HG02571 (cell line): ENCODE measurements around the gene TRIM2.

Source experiments
- ATAC-seq: cut with Tn5 transposase; IDR thresholded peaks from one replicate; pipeline ENCODE4 v1.9.1; 2021; ENCODE audit warnings: mild to moderate bottlenecking, moderate library complexity; ENCODE audit not compliant: unreplicated experiment

The TRIM2 gene

DNA sequence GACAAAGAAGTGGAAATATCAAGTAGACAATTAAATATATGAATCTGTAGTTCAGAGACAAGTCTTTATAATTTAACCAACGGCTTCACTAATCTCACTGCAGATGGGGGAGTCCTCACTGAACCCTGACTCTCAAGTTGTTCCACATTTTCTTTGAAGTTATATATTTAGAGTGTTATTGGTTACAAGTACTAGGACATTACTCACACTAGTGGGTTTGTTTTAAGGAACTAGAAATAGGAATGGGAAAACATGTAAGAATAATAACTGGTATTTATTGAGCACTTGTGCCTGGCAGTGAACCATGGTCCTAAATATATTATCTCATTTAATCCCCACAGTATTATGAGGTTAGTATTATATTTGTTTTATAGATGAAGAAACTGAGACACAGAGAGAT is 162.2 kb downstream of the TRIM2 start:
- ATAC-seq: no peak

DNA sequence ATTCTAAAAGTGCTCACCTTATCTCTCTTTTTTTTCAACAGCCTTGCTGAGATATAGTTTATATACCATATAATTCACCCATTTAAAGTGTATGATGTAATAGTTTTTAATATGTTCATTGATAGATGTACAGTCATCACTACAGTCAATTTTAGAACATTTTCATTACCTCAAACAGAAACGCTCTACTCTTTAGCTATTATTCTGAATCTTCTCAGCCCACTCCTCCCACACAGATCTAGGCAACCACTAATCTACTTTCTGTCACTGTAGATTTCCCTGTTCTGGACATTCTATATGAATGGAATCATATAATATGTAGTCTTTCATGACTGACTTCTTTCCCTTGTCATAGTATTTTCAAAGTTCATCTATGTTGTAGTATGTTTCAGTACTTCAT is 162.8 kb downstream of the TRIM2 start:
- no peak for ATAC-seq

DNA sequence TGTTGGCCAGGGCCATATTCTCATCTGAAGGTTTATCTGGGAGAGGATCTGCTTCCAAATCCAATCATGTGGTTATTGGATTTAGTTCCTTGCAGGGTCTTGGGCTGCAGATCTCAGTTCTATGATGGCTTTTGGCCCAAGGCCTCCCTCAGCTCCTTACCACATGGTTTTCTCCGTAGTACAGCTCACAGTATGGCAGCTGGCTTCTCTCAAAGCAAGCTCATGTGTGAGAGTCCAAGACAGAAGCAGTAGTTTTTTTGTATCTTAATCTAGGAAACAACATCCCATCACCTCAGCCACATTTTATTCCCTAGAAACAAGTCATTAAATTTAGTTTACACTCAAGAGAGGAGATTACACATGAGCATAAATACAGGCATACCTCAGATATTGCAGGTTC is 164.8 kb downstream of the TRIM2 start:
- no peak for ATAC-seq

DNA sequence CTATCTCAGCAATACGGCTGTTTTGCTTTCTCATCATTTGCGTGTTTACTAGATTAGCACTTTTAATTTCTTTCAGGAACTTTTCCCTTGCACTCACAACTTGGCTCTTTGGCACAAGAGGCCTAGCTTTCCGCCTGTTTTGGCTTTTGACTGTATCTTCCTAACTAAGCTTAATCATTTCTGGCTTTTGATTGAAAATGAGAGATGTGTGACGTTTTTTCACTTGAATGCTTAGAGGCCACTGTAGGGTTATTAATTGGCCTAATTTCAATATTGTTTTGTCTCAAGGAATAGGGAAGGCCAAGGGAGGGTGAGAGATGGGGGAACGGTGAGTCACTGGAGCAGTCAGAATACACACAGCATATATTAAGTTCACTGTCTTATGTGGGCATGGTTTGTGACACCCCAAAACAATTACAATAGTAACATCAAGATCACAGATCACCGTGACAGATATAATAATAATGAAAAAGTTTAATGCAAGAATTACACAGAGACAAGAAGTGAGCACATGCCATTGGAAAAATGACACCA is 167.5 kb downstream of the TRIM2 start:
- no peak for ATAC-seq

DNA sequence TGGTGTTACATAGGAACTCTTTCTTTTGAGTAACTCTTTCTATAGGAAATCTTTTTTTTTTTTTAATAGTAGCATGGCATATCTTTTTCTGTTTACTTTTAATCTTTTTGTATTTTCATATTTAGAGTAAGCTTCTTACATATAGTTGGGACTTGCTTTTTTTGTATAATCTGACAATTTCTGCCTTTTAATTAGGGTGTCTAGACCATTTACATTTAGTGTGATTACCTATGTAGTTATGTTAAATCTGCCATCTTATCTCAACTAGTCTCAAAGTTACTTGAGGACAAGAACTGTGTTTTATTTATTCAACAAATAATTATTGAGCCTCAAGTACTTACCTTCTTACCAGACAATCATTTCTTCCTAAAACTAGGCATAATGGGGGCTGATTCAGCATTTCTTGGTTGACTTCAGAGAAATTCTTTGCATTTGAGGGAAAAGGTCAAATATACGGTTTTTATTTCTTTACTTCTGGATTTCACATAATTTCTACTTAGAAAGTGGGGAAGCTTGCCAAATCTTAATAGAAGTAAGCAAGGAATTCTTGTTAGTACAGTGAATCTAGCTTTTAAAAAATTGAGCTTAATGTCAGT is 168.8 kb downstream of the TRIM2 start:
- no peak for ATAC-seq

DNA sequence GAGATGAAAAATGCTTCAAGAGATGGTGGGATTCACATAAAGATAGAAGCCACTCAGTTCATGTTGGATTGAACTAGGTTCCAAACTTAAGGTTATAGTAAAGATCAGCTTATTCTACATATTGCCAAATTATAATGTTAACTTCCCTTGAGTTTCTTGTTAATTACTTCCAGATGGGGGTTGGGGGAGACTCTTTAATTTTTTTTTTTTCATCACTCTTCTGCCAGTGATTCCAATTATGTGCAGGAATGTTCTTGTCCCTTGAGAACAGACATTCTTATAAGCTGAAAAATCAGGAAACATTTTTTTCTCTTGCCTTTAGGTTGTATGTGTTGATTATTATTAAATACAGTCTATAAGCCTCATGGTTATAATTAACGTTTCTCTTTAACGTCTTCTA is 170.2 kb downstream of the TRIM2 start:
- no peak for ATAC-seq

DNA sequence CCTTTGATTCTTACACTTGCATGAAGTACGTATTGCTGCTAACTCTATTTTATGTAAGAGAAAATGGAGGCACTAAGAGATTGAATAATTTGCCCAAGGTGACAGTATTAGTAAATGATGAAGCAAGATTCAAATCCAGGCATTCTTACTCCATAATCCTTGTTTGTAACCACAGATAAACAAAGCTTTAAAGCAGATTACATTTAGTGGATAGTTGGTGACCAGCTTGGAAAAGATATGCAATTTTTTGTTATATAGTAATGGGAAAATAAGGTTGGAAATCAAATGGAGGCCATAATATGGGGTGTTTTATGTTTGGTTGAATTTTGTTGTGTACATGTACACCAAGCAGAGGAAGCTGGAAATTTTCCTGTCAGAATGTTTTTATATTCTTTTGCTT is 171.1 kb downstream of the TRIM2 start:
- no peak for ATAC-seq

DNA sequence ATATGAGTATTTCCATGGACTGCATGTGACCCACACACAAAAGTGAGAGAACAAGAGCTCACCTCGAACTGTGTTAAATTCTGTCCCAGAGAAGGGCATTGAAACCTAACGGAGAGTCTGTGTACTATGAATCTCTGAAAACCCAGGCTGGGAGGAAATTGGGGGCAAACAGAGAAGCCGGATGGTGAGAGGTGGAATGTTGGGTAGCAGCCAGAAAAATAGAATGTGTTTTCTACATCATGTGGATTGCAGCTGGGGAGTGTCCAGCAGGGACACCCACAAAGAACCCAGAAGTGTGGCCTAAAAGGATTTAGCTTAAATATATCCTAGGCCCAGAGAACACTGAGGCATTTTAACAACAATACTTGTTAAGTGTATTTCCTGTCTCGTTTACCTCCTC is 178.9 kb downstream of the TRIM2 start:
- no peak for ATAC-seq

DNA sequence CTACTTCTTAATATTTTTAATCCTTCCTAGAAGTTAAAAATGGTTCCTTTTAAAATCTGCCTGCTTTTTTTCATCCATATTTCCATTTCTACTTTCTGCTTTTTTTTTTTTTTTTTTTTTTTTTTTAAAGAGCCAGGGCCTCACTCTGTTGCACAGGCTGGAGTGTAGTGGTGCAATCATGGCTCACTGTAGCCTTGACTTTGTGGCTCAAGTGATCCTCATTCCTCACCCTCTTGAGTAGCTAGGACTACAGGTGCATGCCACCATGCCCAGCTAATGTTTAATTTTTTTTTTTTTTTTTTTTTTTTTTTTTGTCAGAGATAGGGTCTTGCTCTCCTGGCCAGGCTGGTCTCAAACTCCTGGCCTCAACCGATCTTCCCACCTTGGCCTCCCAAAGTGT is 179.9 kb downstream of the TRIM2 start:
- ATAC-seq: no peak

DNA sequence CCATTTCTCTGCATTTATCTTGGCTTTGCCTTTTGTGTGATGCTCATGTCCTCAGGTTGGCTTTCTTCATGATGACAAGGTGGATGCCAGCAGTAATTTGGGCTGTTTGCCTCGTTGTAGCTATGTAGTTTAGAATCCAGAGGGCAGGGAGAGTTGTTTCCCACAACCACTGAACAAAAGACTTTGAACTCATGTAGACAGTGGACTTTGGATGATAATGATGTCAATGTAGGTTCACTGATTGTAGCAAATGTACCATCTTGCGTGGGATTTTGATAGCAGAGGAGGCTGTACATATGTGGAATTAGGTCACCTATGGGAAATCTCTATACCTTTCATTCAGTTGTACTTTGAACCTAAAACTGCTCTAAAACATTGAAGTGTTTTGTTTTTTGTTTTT is 181.5 kb downstream of the TRIM2 start:
- ATAC-seq: no peak

DNA sequence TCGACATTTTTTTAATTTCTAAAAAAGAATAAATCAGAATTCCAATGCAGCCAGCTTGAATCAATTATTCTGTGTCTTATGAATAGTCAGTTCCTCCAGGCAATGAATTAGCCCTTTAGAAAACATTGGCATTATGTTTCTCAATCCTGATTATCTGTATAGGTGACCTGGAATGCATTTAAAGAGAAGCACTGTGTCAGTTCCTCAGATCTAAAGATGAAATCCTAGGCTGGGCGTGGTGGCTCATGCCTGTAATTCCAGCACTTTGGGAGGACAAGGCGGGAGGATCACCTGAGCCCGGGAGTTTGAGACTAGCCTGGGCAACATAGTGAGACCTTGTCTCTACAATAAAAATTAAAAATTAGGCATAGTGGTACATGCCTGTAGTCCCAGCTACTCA is 183.7 kb downstream of the TRIM2 start:
- ATAC-seq: no peak
